Activated naive CD4-positive, alpha-beta T cell treated with anti-CD3 and anti-CD28 coated beads, Interleukin-2, amount 50 U/mL, for 16 hours (primary cell): ENCODE measurements around the gene PIGBOS1.
A peak's percentile ranks its signal among the peaks of the same experiment; 100 is the strongest.
"Not testable (repeated sequence)": the region's sequence is repeated elsewhere in the genome, so short reads cannot be mapped to it uniquely, and the experiment has no call there.

Experiments used
- DNase-seq: peaks from one replicate; pipeline ENCODE4 v3.0.0-alpha.2; 2020

The PIGBOS1 gene, protein sequence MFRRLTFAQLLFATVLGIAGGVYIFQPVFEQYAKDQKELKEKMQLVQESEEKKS

DNA sequence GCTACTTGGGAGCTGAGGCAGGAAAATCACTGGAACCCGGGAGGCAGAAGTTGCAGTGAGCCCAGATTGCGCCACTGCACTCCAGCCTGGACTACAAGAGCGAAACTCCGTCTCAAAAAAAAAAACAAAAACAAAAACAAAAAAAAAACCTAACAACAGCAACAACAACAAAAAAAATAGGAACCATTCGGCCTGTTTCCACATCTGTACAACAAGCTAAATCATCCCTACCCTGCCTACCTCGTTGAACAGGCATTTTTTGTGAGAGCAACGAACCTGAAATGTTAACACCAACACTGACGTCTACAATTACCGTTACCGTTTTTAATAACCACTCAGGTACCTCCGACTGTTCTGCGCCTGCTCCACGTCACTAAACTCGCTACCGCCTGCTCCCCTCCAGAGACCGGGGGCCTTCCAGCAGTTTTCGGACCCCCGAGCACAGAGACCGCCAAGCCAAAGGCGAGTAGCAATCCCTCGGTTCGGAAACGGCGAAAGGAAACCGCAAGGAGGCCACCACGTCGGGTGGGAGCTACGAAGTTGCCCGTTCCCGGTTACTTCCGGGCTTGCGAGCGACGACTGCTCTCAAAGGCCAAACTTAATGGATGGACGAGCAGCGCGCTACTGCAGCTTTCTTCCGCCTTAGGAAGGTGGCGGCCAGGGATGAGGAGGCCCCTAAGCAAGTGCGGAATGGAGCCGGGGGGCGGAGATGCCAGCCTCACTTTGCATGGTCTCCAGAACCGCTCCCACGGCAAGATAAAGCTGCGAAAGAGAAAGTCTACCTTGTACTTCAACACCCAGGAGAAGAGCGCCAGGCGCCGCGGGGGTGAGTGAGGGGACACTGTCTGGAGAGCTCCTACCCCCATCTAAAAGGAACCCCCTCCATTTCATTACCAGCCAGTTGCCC is at the start of gene PIGBOS1, which contains the start of gene PIGB:
TSS of gene PIGBOS1 (minus strand) at position 536 of the 907 bp plus-strand sequence. CDS start 1,331 bp downstream, outside the sequence.
TSS of gene PIGB (plus strand) at position 635 of the 907 bp plus-strand sequence. CDS start at position 664, 29 bp downstream.
- peak; percentile 74 for DNase-seq

DNA sequence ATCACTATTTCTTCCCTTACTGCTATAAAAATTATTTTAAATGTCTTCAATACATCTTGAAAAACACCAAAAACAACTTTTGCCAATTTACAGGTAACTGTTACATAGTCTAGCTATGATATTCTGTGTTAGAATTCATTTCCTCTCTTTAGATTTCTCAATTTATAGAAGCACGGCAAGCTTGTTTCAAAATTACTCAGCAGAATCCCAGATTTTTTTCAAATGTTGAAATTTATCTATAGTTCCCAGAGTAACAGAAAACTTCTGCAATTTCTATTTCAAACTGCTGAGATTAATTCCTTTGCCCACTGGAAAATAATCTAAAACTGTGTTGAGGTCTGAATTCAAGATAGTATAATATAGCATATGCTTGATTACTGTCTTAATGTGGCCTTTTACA is 48.1 kb upstream of the PIGBOS1 start:
- no peak for DNase-seq

DNA sequence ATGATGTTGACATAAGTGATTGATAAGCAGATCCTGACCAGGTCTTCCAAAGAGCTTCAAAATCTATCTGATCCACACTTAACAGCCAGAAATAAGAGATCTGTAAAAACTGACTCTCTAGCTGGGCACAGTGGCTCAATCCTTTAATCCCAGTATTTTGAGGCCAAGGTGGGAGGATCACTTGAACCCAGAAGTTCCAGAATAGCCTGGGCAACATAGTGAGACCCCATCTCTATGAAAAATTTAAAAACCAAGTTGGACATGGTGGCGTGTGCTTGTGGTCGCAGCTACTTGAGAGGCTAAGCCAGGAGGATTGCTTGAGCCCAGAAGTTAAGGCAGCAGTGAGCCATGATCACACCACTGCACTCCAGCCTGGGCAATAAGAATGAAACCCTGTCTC is 43.7 kb upstream of the PIGBOS1 start:
- DNase-seq = no peak

DNA sequence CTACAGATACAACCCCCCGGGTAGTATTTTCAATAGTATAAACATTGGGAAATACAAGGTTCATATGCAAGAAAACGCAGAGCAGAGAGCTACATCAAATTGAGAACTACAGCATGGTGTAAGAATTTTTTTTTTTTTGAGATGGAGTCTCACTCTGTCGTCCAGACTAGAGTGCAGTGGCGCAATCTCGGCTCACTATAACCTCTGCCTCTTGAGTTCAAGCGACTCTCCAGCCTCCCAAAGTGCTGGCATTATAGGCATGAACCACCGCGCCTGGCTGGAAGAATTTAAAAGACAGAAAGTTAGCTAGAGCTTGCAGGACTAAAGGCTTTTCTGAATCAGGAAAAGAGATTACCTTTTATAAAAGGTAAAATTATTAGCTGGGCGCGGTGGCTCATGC is 42.1 kb upstream of the PIGBOS1 start:
- no peak for DNase-seq

DNA sequence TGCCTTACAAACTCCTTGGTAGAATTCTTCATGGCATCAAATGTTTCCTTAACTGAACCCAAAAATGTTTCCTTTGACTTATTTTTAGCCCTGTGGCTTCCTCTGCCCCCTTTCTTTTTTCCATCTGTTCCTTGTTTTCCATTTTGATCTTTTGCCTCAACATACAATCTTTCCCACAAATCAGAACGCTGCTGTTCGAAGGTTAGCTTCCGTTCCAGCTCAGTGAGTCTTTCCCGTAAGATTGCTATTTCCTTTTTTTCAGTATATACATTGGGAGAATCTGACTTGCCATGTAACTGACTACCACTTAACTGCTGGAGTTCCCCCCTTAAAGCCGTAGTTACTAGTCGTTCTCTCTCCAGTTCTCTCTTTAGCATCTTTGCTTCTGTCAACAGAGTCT is 41.3 kb upstream of the PIGBOS1 start:
- DNase-seq = no peak

DNA sequence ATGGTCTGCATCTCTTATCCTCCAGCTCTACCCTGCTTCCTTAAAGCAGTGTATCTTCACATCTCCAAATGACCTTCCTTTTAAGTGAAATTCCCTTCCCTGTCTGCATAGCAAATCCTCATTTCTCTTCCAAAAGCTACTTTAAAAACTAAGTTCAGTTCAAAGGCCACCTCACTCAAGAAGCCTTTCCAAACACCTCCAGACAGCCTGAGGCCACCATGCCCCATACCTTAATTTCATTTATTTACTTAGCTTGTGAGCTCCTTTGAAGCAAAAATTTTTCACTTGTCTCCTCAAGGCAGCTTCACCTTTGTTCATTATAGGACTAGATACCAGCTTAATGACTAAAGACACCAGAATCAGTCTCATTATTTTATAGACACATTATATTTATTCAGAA is 39.5 kb upstream of the PIGBOS1 start:
- no peak for DNase-seq

DNA sequence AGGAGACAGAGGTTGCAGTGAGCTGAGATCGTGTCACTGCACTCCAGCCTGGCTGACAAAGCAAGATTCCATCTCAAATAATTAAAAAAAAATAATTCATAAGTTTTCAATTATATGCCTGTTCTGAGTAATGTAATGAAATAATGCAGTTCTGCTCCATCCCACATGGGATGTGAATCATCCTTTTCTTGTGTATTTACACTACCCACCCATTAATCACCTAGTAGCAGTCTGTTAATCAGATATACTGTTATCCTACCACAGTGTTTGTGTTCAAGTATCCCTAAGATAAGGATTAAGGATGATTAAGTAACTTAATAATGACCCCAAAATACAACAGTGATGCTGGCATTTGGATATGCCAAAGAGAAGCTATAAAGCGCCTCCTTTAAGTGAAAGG is 38.9 kb upstream of the PIGBOS1 start:
- DNase-seq = no peak

DNA sequence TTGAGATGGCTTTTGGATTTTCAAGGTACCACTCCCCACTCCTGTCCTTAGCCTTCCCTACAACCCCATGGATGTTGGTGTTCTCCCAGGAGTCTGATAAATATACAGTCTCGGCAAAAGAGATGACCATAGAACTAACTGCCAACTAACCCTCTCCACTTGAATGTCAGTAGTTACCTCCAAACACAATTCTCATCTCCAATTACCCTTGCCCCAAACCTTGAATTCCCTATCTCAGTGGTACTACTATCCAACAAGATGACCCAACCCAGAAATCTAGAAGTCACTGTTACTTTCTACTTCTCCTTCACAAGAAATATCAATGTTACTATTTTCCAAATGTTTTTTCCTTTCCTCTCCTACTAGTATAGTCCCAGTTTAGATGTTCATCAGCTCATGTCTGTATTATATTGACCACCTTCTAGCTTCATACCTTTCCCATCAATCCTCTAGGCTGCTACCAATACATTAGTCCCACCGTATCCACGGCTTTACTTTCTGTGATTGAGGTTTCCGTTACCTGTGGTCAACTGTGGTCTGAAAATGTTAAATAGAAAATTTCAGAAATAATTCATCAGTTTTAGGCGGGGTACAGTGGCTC is 38.2 kb upstream of the PIGBOS1 start:
- no peak for DNase-seq

DNA sequence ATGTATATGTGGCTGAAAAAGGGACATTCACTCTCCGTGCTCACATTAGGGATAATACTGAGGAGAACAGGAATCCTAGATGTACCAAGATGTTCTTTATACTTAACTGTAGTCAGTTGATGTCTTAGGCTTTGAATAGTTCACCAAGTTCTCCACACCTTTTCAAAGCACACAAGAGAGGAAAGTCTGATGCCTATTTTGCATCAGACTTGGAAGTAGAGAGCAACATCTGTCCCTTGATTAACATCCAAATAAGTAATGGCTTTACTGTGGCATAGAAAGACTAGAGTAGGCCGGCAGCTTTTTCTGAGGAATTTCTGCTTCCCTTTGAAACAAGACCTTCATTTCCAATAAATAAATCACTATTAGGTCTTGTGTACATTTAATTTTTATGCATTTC is 34.1 kb upstream of the PIGBOS1 start:
- no peak for DNase-seq

DNA sequence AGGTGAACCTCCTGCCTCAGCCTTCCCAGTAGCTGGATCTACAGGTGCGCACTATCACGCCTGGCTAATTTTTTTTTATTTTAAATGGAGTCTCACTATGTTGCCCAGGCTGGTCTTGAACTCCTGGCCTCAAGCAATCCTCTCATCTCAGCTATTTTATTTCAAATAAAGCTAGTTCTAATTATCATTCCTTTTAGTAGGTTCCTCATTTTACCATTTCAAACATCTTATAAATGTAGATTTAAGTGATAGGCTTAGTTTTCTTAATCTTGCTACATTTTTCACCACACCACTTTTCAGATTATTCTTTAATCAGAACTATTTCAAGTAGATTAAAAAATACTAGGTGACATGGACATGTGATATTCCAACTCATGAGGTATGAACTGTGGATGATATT is 30.4 kb upstream of the PIGBOS1 start:
- no peak for DNase-seq

DNA sequence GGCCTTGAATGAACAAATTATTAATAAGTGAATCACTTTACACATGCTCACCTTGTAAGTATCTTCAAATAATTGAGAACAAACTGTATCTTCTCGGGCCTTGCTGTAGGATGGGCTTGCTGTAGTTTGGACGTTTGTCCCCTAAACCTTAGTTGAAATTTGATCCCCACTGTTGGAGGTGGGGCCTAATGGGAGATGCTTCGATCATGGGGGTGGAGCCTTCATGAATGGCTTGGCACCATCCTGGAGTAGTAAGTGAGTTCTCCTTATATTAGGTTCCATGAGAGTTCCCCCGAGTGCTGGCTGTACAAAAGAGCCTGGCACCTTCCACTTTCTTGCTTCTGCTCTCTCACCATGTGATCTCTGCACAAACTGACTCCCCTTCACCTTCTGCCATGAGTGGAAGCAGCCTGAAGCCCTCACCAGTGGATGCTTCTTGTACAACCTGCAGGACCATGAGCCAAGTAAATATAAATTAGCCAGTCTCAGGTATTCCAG is 29.4 kb upstream of the PIGBOS1 start:
- no peak for DNase-seq

DNA sequence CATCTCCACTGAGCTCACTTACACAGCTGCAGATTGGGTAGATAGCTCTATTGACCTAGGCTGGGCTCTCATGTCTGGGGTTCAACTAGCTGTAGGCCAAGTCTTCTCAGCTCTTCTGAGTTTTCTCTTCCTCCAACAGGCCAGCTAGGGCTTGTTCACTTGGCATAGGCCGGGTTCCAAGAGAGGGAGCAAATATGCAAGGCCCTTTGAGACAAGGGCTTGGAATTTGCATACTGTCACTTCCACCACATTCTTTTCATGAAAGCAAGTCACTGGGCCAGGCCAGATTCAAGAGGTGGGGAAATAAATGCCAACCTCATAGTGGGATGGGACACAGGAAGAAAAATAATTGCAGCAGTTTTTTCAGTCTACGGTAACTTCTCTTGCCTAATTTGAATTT is 25.3 kb upstream of the PIGBOS1 start:
- DNase-seq = no peak

DNA sequence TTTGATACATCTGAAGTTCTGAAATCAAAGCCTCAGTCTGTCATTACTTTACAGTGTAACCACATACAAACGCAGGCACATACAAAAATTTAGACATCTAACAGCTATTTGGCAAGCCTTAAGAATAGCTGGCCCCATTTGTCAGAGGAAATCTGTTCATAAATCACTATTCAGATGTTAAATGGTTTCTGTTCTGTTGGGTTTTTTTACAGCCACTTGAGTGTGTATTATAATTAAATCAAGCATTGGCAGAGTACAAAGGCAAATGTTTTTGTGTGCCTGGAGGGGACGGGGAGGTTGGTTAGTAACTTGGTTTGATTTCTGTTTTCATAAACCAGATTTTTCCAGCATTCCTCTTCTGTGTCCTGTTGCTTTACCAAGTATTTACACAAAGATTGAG is 24.2 kb upstream of the PIGBOS1 start:
- DNase-seq = no peak

DNA sequence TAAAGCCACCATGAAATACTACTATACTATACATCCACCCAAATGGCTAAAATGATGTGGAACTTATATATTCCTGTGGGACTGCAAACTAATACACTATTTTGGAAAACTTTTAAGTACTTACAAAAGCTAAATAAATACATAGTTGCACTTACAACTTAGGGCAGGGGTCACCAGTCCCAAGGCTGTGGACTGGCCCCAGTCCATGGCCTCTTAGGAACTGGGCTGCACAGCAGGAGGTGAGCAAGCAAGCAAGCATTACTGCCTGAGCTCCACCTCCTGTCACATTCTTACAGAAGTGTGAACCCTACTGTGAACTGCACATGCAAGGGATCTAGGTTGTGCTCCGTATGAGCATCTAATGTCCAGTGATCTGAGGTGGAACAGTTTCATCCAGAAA is 18.2 kb upstream of the PIGBOS1 start:
- DNase-seq = no peak

DNA sequence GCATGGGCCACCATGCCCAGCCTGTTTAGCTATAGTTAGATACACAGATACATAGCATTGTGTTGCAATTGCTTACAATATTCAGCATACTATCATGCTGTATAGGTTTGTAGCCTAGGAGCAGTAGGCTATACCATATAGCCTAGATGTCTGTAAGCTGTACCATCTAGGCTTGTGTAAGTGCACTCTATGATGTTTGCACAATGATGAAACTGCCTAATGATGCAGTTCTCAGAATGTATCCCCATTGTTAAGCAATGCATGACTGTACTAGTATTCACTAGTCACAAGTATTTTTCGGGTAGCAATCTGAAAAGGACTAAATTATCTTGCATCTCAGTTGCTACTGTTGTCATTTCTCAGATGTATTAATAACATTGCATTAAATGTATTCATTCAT is 16.1 kb upstream of the PIGBOS1 start:
- no peak for DNase-seq

DNA sequence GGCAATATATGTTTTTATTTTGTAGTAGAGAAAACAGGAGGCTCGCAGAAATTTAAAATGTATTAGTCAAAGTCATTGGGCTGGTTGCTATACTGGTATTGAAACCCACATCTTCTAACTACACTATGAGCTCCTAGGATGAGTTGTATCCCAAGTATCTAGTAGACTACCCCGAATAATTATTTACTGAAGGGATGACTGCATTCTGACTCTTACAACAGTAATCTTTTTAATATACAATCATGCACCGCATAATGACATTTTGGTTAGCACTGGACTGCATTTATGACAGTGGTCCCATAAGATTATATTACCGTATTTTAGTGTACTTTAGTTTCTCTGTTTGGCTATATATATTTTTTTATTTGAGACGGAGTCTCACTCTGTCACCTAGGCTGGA is 15.4 kb upstream of the PIGBOS1 start:
- DNase-seq = no peak

DNA sequence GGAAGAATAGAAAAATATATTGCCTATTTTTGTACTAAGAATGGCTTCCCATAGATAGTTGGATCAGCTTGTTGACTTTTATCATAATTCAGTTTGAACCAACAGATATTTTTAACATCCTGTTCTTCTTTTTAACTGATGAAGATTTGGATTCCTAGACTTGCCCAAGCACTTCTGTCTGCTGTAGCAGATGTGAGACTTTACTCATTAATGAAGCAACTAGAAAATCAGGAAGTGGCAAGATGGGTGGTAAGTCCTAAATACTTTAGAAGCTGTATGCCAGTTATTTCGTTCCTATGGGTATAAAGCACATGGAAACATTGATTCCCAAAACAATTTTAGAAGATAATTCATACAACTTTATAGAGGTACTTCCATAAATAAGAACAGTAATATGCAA is 8.5 kb upstream of the PIGBOS1 start:
- DNase-seq = no peak

DNA sequence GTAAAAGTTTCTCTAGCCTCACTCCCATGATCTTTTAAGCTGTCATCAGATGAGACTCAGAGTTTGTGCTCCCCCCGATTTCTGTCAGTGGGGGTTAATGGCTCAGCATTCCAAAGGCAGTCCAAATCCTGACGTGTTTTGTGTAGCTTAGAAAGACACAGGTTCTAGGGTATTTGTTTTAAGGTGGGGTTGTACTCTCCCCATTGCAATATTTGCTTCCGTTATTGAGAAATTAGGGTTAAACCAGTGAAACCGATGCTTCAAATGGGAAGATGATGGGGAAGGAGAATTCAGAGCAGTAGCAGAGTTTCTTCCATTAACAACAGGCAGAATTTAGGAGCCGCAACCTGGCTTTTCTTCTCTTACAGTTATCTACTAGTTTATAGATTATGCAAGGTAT is 3.5 kb upstream of the PIGBOS1 start:
- DNase-seq = no peak

DNA sequence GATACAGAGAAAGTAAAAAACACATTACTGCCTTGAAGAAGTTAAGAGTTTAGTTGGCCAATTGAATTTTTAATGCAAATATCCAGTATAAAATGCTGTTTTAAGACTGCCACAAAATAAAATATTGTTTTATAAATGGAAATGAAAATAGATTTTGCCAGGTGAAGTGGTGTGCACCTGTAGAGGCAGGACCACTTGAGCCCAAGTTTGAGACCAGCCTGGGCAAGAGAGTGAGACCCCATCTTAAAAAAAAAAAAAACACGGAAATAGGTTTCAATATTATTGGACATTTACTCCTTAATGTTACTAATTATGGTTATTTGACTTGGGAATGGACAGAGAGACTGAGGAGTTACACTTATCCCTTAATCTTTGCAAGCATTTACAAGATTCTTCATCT is 2.0 kb upstream of the PIGBOS1 start:
- no peak for DNase-seq

DNA sequence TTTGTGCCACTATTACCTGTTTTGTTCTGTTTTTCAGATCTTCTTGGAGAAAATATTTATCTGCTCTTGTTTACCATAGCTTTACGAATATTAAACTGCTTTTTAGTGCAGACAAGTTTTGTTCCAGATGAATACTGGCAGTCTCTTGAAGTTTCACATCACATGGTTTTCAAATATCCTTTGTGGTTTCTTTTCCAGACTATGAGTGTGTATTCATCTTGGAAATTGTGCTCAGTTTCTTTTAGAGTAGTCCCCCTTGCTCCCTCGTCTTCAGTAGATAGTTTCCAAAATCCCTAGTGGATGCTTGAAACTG is 1.3 kb upstream of the PIGBOS1 start:
- DNase-seq = no peak

DNA sequence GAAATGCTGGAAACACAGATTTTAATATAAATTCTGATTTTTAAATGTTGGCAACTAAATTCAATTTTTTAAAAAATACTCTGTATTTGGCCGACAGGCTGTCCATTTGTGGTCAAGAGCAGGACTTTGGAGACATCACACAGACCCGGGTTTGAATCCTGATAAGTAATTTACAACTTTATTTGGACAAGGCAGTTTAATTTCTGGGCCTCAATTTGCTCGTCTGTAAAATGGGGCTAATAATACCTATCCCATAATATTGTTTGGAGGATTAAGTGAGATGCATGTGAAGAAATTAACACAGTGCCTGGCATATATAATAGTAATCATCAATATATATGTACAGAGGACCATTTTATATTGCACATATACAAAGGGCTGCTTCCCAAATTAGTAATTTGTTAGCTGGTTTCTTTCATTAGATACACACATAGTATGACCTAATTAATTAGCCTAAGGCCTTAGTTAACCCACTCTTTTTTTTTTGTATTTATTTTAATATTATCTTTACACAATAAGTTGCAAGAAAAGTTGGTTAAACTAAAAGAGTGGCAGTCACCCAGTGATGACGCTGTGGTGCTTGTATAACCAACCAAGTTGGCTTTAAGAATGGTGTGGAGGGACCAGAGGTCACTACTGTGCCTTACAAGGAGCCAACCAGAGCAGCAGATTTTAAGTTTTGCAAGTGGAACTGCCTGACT is 764 bp upstream of the PIGBOS1 start:
- DNase-seq = no peak

DNA sequence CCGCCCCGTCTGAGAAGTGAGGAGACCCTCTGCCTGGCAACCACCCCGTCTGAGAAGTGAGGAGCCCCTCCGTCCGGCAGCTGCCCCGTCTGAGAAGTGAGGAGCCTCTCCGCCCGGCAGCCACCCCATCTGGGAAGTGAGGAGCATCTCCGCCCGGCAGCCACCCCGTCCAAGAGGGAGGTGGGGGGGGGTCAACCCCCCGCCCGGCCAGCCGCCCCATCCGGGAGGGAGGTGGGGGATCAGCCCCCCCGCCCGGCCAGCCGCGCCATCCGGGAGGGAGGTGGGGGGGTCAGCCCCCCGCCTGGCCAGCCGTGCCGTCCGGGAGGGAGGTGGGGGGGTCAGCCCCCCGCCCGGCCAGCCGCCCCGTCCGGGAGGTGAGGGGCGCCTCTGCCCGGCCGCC is 16.1 kb downstream of the PIGBOS1 start:
- DNase-seq = not testable (repeated sequence)

DNA sequence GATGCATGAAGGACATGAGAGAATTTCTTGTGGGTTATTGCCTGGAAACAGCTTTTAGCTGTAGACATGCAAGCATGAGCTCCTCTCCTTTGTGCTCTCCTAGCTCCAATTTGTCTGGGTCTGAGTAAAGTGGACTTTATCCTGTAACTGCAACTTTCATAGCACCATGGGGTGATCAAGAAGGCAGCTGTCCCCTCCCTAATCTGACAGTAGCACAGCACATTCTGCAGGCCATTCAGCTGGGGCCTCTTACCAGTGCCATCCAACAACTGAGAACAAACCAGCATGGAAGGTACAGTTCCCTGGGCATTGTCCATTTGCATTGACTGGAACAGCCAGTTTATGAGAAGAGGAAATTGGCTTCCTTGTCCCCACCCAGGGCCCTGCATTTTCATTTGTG is 21.6 kb downstream of the PIGBOS1 start:
- DNase-seq = no peak
